VCaP (cell line): Measurements from ENCODE around the gene ALDH1A1.

Experiments
- H3K27ac ChIP-seq: fragments of 450-650 bp; 2 replicates; pipeline ENCODE4 v1.5.1; 2017
- CTCF ChIP-seq: fragments of 450-650 bp; conservative IDR thresholded peaks from 2 replicates; pipeline ENCODE4 v1.5.1; 2017; ENCODE audit warnings: mild to moderate bottlenecking, moderate library complexity

ALDH1A1 gene

GRCh38 chr9:72931897-72932296 lies 21.0 kb downstream of the ALDH1A1 start:
- H3K27ac ChIP-seq: no peak overlapping the region
- no peak for TF ChIP-seq CTCF

GRCh38 chr9:72931437-72931836 lies 21.4 kb downstream of the ALDH1A1 start:
- no peak for TF ChIP-seq CTCF
- H3K27ac ChIP-seq: no peak overlapping the region

- no peak for TF ChIP-seq CTCF
- H3K27ac ChIP-seq: no peak overlapping the region
Measured at GRCh38 chr9:72930828-72931227, 22.0 kb downstream of the ALDH1A1 start.

GRCh38 chr9:72929542-72929941 lies 23.3 kb downstream of the ALDH1A1 start:
- no peak for TF ChIP-seq CTCF
- no peak overlapping the region for H3K27ac ChIP-seq

GRCh38 chr9:72928042-72928507 lies 24.8 kb downstream of the ALDH1A1 start:
- no peak overlapping the region for H3K27ac ChIP-seq
- no peak for TF ChIP-seq CTCF

GRCh38 chr9:72926506-72926905 lies 26.3 kb downstream of the ALDH1A1 start:
- TF ChIP-seq CTCF: no peak
- no peak overlapping the region for H3K27ac ChIP-seq

- no peak for TF ChIP-seq CTCF
Measured at GRCh38 chr9:72925891-72926290, 27.0 kb downstream of the ALDH1A1 start.

More at GRCh38 chr9:72925891-72926290, 27.0 kb downstream of the ALDH1A1 start:
- no peak overlapping the region for H3K27ac ChIP-seq
